WTC11 (cell line): Measurements from ENCODE around the gene APH1B. TPM values are rescaled to one million over a fixed set of nuclear protein-coding genes. Genes with fewer than 3 reads are reported as not detected.

Experiments
- ATAC-seq: fragments of 200-7000 bp; cut with Tn5 transposase; 2 replicates; pipeline ENCODE4 v1.10.0; 2021; ENCODE audit warnings: mild to moderate bottlenecking, moderate library complexity
- CTCF ChIA-PET: fragments of 300-600 bp; sonication (Branson Sonifier 250); formaldehyde crosslinking; loops from one replicate; lab custom pipeline; 2021; ENCODE audit warnings: antibody characterized with exemption; lab: Charles Lee
- POLR2A ChIA-PET: fragments of 350-600 bp; sonication (Branson Sonifier 250); formaldehyde crosslinking; loops from one replicate; lab custom pipeline; 2021; ENCODE audit warnings: antibody characterized with exemption; lab: Charles Lee
- DNase-seq: peaks from one replicate; pipeline ENCODE4 v3.0.0; 2021; ENCODE audit warnings: low spot score
- H3K27ac Mint-ChIP-seq: 2 replicates; pipeline ENCODE4 v1.8.0; 2021; ENCODE audit warnings: mixed read lengths
- H3K27me3 Mint-ChIP-seq: 2 replicates; pipeline ENCODE4 v1.8.0; 2021; ENCODE audit warnings: low read depth, mild to moderate bottlenecking, moderate library complexity, mixed read lengths
- H3K36me3 Mint-ChIP-seq: 2 replicates; pipeline ENCODE4 v1.8.0; 2021; ENCODE audit warnings: mixed read lengths
- H3K4me1 Mint-ChIP-seq: 2 replicates; pipeline ENCODE4 v1.8.0; 2022; ENCODE audit warnings: mixed read lengths
- H3K4me3 Mint-ChIP-seq: 2 replicates; pipeline ENCODE4 v1.8.0; 2021; ENCODE audit warnings: mild to moderate bottlenecking, moderate library complexity, mixed read lengths
- H3K9me3 Mint-ChIP-seq: 2 replicates; pipeline ENCODE4 v1.8.0; 2021; ENCODE audit warnings: mixed read lengths
- ATF3 ChIP-seq: sonication (generic); formaldehyde crosslinking; conservative IDR thresholded peaks from 2 replicates; pipeline ENCODE4 v1.8.1; 2022; ENCODE audit warnings: mild to moderate bottlenecking, missing genetic modification reagents
- CREB1 ChIP-seq: sonication (generic); formaldehyde crosslinking; IDR thresholded peaks from 2 replicates; pipeline ENCODE4 v1.8.0; 2023; ENCODE audit warnings: mild to moderate bottlenecking, missing genetic modification reagents
- CREM ChIP-seq: sonication (generic); formaldehyde crosslinking; IDR thresholded peaks from 2 replicates; pipeline ENCODE4 v1.8.1; 2022; ENCODE audit warnings: mild to moderate bottlenecking, missing genetic modification reagents, moderate library complexity
- E2F4 ChIP-seq: sonication (generic); formaldehyde crosslinking; IDR thresholded peaks from 2 replicates; pipeline ENCODE4 v1.8.1; 2022; ENCODE audit warnings: low read depth, mild to moderate bottlenecking, moderate library complexity, missing genetic modification reagents, borderline replicate concordance
- EMX1 ChIP-seq: fragments of 250-450 bp; sonication (Bioruptor Pico); IDR thresholded peaks from 2 replicates; pipeline ENCODE4 v1.8.0; 2021; ENCODE audit warnings: mild to moderate bottlenecking
- FOXJ3 ChIP-seq: sonication (generic); formaldehyde crosslinking; IDR thresholded peaks from 2 replicates; pipeline ENCODE4 v1.9.0; 2021; ENCODE audit warnings: missing genetic modification reagents, mild to moderate bottlenecking, borderline replicate concordance
- GTF2I ChIP-seq: fragments of 250-450 bp; sonication (Bioruptor Pico); conservative IDR thresholded peaks from 2 replicates; pipeline ENCODE4 v1.4.0; 2021; ENCODE audit warnings: mild to moderate bottlenecking
- IRF1 ChIP-seq: sonication (generic); formaldehyde crosslinking; IDR thresholded peaks from 2 replicates; pipeline ENCODE4 v1.8.0; 2023; ENCODE audit warnings: missing genetic modification reagents
- MAX ChIP-seq: sonication (generic); formaldehyde crosslinking; IDR thresholded peaks from 2 replicates; pipeline ENCODE4 v1.8.0; 2022; ENCODE audit warnings: mild to moderate bottlenecking, missing genetic modification reagents
- MLX ChIP-seq: sonication (generic); formaldehyde crosslinking; IDR thresholded peaks from 2 replicates; pipeline ENCODE4 v1.8.1; 2023; ENCODE audit warnings: mild to moderate bottlenecking, missing genetic modification reagents, moderate library complexity
- MYBL2 ChIP-seq: sonication (generic); formaldehyde crosslinking; IDR thresholded peaks from 2 replicates; pipeline ENCODE4 v1.8.1; 2023; ENCODE audit warnings: mild to moderate bottlenecking, moderate library complexity, missing genetic modification reagents
- NFYB ChIP-seq: sonication (generic); formaldehyde crosslinking; conservative IDR thresholded peaks from 2 replicates; pipeline ENCODE4 v1.8.0; 2022; ENCODE audit warnings: low read depth, missing genetic modification reagents
- NR2C2 ChIP-seq: sonication (generic); formaldehyde crosslinking; IDR thresholded peaks from 2 replicates; pipeline ENCODE4 v1.8.0; 2022; ENCODE audit warnings: mild to moderate bottlenecking, missing genetic modification reagents
- PRRX2 ChIP-seq: fragments of 250-450 bp; sonication (Bioruptor Pico); IDR thresholded peaks from 2 replicates; pipeline ENCODE4 v1.8.0; 2021; ENCODE audit warnings: mild to moderate bottlenecking
- SOX15 ChIP-seq: fragments of 250-450 bp; sonication (Bioruptor Pico); IDR thresholded peaks from 2 replicates; pipeline ENCODE4 v1.9.0; 2021; ENCODE audit warnings: mild to moderate bottlenecking
- STAT6 ChIP-seq: sonication (generic); formaldehyde crosslinking; conservative IDR thresholded peaks from 2 replicates; pipeline ENCODE4 v1.8.1; 2023; ENCODE audit warnings: mild to moderate bottlenecking, low read depth, missing genetic modification reagents, moderate library complexity
- TEAD1 ChIP-seq: sonication (generic); formaldehyde crosslinking; IDR thresholded peaks from 2 replicates; pipeline ENCODE4 v1.8.0; 2022; ENCODE audit warnings: mild to moderate bottlenecking, missing genetic modification reagents
- ZMAT4 ChIP-seq: fragments of 250-450 bp; sonication (Bioruptor Pico); IDR thresholded peaks from 2 replicates; pipeline ENCODE4 v1.9.0; 2021; ENCODE audit warnings: mild to moderate bottlenecking
- ZNF121 ChIP-seq: sonication (generic); formaldehyde crosslinking; IDR thresholded peaks from 2 replicates; pipeline ENCODE4 v1.8.0; 2023; ENCODE audit warnings: missing genetic modification reagents
- ZNF219 ChIP-seq: sonication (generic); formaldehyde crosslinking; IDR thresholded peaks from 2 replicates; pipeline ENCODE4 v1.8.0; 2023; ENCODE audit warnings: missing genetic modification reagents, mild to moderate bottlenecking, borderline replicate concordance
- ZNF263 ChIP-seq: sonication (generic); formaldehyde crosslinking; IDR thresholded peaks from 2 replicates; pipeline ENCODE4 v1.8.1; 2022; ENCODE audit warnings: low read depth, mild to moderate bottlenecking, moderate library complexity, missing genetic modification reagents
- total RNA-seq: library from RNA; stranded (reverse); gene quantifications from 3 replicates; pipeline ENCODE4 v1.2.3, GENCODE V29; 2021

Gene APH1B
- total RNA-seq, 1 experiment from 2014 or later = 25.0 TPM

- POLR2A ChIA-PET = interaction anchor here (0.6 to 0.8 kb wide), 3 partner anchors 27 to 63 kb away, joined by 3 to 10 read pairs (median 3); no protein-coding TSS in a partner anchor
- Mint-ChIP-seq H3K27me3 (no peaks in the 10 kb centered on the region; the same call in 1 of the 2 replicates), H3K27ac (peak overlapping the region; percentile 77), H3K4me3 (peak overlapping the region; percentile 44), H3K9me3 (no peaks in the 10 kb centered on the region), H3K36me3 (no peaks in the 10 kb centered on the region), H3K4me1 (peaks cover 54% of the 10 kb centered on the region)
- CTCF ChIA-PET = interaction anchor here (0.6 to 2.7 kb wide), 8 partner anchors 8 to 606 kb away, joined by 3 to 9 read pairs (median 4); partner anchors contain the start of gene USP3
- no peak for TF ChIP-seq SOX15 (CRISPR knock-in tag)
- no peak for TF ChIP-seq FOXJ3 (CRISPR knock-in tag)
- TF ChIP-seq ATF3 (CRISPR knock-in tag) = no peak
- TF ChIP-seq CREB1 (CRISPR knock-in tag) = no peak
- no peak for TF ChIP-seq ZMAT4 (CRISPR knock-in tag)
- TF ChIP-seq ZNF263 (CRISPR knock-in tag) = no peak
- no peak for TF ChIP-seq E2F4 (CRISPR knock-in tag)
- TF ChIP-seq IRF1 = no peak
- no peak for TF ChIP-seq NR2C2 (CRISPR knock-in tag)
- TF ChIP-seq TEAD1 (CRISPR knock-in tag) = no peak
- no peak for TF ChIP-seq MYBL2 (CRISPR knock-in tag)
- TF ChIP-seq NFYB = no peak
- no peak for TF ChIP-seq MLX (CRISPR knock-in tag)
- TF ChIP-seq STAT6 (CRISPR knock-in tag) = no peak
- TF ChIP-seq ZNF121 (CRISPR knock-in tag) = no peak
- no peak for TF ChIP-seq PRRX2 (CRISPR knock-in tag)
- no peak for TF ChIP-seq EMX1
- no peak for TF ChIP-seq MAX
- TF ChIP-seq GTF2I = no peak
- TF ChIP-seq ZNF219 (CRISPR knock-in tag) = no peak
- DNase-seq = no peak
- ATAC-seq = peak; percentile 37
Measured at GRCh38 chr15:63339836-63340235, 62.4 kb downstream of the APH1B start.

GRCh38 chr15:63340353-63340752 lies 62.9 kb downstream of the APH1B start:
- DNase-seq (no peak), ATAC-seq (peak; percentile 41)
- peak overlapping the region; percentile 77 for H3K27ac Mint-ChIP-seq
- no peaks in the 10 kb centered on the region; the same call in 1 of the 2 replicates for H3K27me3 Mint-ChIP-seq
- ChIA-PET CTCF (interaction anchor here (0.6 to 2.7 kb wide), 7 partner anchors 8 to 605 kb away, joined by 3 to 9 read pairs (median 3); partner anchors contain the start of gene USP3), POLR2A (interaction anchor here (0.6 to 0.7 kb wide), 3 partner anchors 59 to 741 kb away, joined by 3 to 10 read pairs (median 5); no protein-coding TSS in a partner anchor)
- TF ChIP-seq CREM (CRISPR knock-in tag) = no peak
- TF ChIP-seq MAX = peak; percentile 19; the same call in 1 of the 2 replicates
- H3K36me3 Mint-ChIP-seq = no peaks in the 10 kb centered on the region
- peak overlapping the region; percentile 44 for H3K4me3 Mint-ChIP-seq
- H3K9me3 Mint-ChIP-seq = no peaks in the 10 kb centered on the region
- peaks cover 54% of the 10 kb centered on the region for H3K4me1 Mint-ChIP-seq
